PC-9 (cell line): Measurements from ENCODE around the gene MTHFD1L.

Experiments
- EZH2 ChIP-seq: fragments of 200-600 bp; sonication (generic); IDR thresholded peaks from 2 replicates; pipeline ENCODE4 v1.8.0; 2017; ENCODE audit warnings: antibody characterized with exemption, low read depth
- TF ChIP-seq, protein P1 (sequence below): fragments of 200-600 bp; sonication (generic); conservative IDR thresholded peaks from 2 replicates; pipeline ENCODE4 v1.6.1; 2017; ENCODE audit warnings: mixed run types, antibody characterized with exemption, mild to moderate bottlenecking, moderate library complexity

DNA sequence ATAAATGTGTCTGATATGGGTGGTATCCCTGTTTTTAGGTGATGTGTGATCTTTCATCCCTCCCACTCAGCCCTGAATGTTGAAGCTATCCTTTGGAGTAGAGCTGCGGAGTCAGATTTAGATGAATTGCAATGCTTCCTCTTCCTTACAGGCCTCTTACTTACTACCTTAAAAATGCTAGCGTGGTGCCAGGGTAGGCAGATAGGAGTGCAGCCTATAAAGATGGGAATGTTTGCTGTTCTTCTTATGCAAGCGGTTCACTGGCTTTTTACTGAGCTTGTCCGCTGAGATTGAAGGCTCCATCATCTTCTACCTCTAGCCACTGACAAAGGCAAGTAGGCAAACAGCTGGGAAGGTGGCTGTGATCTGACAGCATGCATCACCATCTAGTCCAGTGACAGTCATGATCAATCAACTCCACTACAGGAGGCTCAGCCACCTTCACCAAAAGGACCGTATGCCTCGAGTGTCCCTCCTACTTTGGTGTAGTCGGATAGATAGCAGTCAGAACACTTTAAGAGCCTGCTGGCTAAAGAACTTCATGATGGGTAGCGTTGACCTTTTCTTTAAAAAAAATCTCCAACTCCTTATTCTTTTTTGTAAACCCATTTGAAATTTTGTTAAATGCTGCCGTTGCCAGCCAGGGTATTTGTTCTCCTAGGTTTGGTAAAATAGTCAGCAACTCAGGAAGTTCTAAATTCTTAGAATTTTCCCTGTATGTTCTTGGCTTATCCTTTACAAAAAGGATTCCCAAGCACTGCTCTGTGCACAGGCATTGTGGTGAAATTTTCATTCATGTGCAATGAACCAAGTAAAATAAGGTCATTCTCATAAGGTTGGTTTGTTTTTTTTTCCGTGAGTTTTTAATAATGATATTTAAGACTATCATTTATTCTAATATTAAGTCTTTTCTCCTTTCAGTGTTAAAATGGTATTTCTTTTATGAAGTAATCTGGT is 169.6 kb downstream of the MTHFD1L start:
- TF ChIP-seq, protein P1, sequence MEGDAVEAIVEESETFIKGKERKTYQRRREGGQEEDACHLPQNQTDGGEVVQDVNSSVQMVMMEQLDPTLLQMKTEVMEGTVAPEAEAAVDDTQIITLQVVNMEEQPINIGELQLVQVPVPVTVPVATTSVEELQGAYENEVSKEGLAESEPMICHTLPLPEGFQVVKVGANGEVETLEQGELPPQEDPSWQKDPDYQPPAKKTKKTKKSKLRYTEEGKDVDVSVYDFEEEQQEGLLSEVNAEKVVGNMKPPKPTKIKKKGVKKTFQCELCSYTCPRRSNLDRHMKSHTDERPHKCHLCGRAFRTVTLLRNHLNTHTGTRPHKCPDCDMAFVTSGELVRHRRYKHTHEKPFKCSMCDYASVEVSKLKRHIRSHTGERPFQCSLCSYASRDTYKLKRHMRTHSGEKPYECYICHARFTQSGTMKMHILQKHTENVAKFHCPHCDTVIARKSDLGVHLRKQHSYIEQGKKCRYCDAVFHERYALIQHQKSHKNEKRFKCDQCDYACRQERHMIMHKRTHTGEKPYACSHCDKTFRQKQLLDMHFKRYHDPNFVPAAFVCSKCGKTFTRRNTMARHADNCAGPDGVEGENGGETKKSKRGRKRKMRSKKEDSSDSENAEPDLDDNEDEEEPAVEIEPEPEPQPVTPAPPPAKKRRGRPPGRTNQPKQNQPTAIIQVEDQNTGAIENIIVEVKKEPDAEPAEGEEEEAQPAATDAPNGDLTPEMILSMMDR = no peak
- no peak for TF ChIP-seq EZH2
